Measurements from ENCODE around the gene SGIP1. TPM values are rescaled to one million over a fixed set of nuclear protein-coding genes. Genes with fewer than 3 reads are reported as not detected.

Gene SGIP1
- total and polyA plus RNA-seq, 8 donors, result 6.8 to 16.6 (median 8.6) TPM

DNA sequence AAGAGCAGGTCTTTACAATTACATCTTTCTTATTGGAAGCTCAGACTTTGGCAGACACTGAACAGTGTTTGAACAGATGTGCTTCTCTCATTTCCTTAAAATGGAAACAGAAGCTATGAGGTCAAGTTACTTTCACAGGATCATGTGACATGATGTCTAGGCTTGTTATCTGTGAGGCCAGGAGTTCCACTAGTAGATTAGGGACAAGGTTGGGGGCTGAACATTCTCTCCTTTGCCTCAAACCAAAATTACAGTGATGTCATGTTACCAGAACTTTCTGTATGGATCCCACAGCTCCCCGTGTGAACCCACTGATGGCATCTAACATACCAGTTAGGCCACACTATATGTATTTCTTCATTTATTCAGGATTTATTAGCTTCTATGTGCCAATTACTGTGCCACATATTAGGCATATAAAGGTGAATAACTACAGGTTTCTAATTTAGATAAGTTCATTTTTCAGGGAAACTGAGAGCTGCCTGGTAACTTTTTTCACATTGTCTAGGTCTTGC lies 224.3 kb downstream of the SGIP1 start:
- peak; percentile 26 for ATAC-seq
- DNase-seq, result no peak
- intact Hi-C loops (cut with DNase I), result no loop called here

DNA sequence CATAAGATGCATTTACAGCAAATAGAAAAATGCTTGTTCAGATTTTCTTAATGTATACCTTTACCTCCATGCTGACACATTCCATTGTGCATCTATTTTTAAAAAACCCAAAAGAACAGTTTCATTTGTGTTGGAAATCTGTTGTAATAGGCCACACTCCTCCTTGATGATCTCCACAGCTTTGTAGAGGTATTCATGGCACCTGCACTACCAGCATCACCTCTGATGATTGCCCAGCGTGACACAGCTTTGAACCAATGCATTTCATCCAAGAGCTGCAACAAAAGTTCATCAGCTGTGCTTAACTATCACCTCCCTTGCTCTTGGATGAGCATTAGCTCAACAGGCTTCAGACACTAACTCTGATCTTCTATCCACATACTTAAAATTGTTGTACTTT lies 226.6 kb downstream of the SGIP1 start:
- TF ChIP-seq CTCF (IDR thresholded peaks at IDR 0.05), result no peak
- Histone ChIP-seq H3K4me1 (no peaks in the 10 kb centered on the region), H3K4me3 (no peak overlapping the region), H3K36me3 (no peaks in the 10 kb centered on the region), H3K9me3 (no peaks in the 10 kb centered on the region), H3K27me3 (no peaks in the 10 kb centered on the region), H3K27ac (no peak overlapping the region)
- ATAC-seq, result no peak
- DNase-seq, result no peak
- intact Hi-C loops (cut with DNase I), result loop anchor here in 1 of 2 donors (10.0 kb wide), 1 partner anchor 394 kb away; no protein-coding TSS in a partner anchor

More for the DNA sequence above, 224.3 kb downstream of the SGIP1 start:
- Histone ChIP-seq H3K4me1 (no peaks in the 10 kb centered on the region), H3K4me3 (no peak overlapping the region), H3K27me3 (peaks cover 0 to 9% of the 10 kb centered on the region in 2 donors), H3K9me3 (no peaks in the 10 kb centered on the region), H3K27ac (no peak overlapping the region), H3K36me3 (no peaks in the 10 kb centered on the region)
- no peak for TF ChIP-seq CTCF (IDR thresholded peaks at IDR 0.05)

- intact Hi-C loops (cut with DNase I), result loop anchor here in 1 of 2 donors (10.0 kb wide), 1 partner anchor 394 kb away; no protein-coding TSS in a partner anchor
- peak overlapping the region in 1 of 2 donors; percentile 33 for H3K27ac ChIP-seq
- H3K4me3 ChIP-seq, result no peak overlapping the region
- no peak for TF ChIP-seq CTCF (IDR thresholded peaks at IDR 0.05)
- H3K9me3 ChIP-seq, result no peaks in the 10 kb centered on the region
- ATAC-seq (no peak), DNase-seq (no peak)
- H3K4me1 ChIP-seq, result no peaks in the 10 kb centered on the region
- H3K36me3 ChIP-seq, result no peaks in the 10 kb centered on the region
- no peaks in the 10 kb centered on the region for H3K27me3 ChIP-seq
These were observed 227.3 kb downstream of the SGIP1 start for GRCh38 chr1:66761221-66761620.

GRCh38 chr1:66764994-66765578 lies 231.1 kb downstream of the SGIP1 start:
- Histone ChIP-seq H3K27me3 (no peaks in the 10 kb centered on the region), H3K4me3 (no peak overlapping the region), H3K9me3 (no peaks in the 10 kb centered on the region), H3K27ac (no peak overlapping the region), H3K36me3 (no peaks in the 10 kb centered on the region), H3K4me1 (no peaks in the 10 kb centered on the region)
- DNase-seq (peak in 2 of 4 donors; percentile 25 to 54), ATAC-seq (peak; percentile 71)
- intact Hi-C loops (cut with DNase I), result loop anchor here in 1 of 2 donors (10.0 kb wide), 1 partner anchor 390 kb away; no protein-coding TSS in a partner anchor
- peak; percentile 62 to 74 for TF ChIP-seq CTCF (IDR thresholded peaks at IDR 0.05)

DNA sequence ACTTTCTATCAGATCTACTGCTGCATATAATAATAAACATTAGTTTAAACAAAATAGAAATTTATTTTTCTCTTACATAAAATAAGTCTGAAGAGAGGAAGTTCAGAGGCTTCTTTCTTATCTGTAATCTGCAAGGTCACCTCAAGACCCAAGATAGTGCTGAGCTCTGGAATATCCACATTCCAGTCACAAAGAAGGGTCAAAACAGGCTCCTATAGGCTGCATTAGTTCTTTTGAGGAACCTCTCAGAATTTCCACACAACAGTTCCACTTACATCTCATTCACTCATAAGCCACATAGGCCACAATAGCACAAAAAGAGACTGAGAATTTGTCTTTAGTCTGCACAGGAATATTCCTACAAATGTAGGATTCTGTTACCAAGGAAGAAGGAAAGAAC lies 233.7 kb downstream of the SGIP1 start:
- H3K4me3 ChIP-seq, result no peak overlapping the region
- TF ChIP-seq CTCF (IDR thresholded peaks at IDR 0.05), result no peak
- DNase-seq (no peak), ATAC-seq (no peak)
- no peaks in the 10 kb centered on the region for H3K4me1 ChIP-seq
- no peak overlapping the region for H3K27ac ChIP-seq
- H3K36me3 ChIP-seq, result no peaks in the 10 kb centered on the region
- H3K9me3 ChIP-seq, result no peaks in the 10 kb centered on the region
- no peaks in the 10 kb centered on the region for H3K27me3 ChIP-seq
- intact Hi-C loops (cut with DNase I), result loop anchor here in 1 of 2 donors (10.0 kb wide), 1 partner anchor 387 kb away; no protein-coding TSS in a partner anchor
